ENCODE data around the gene GLRA3.
"Not testable (repeated sequence)": the region's sequence is repeated elsewhere in the genome, so short reads cannot be mapped to it uniquely, and the experiment has no call there.

The GLRA3 gene

DNA sequence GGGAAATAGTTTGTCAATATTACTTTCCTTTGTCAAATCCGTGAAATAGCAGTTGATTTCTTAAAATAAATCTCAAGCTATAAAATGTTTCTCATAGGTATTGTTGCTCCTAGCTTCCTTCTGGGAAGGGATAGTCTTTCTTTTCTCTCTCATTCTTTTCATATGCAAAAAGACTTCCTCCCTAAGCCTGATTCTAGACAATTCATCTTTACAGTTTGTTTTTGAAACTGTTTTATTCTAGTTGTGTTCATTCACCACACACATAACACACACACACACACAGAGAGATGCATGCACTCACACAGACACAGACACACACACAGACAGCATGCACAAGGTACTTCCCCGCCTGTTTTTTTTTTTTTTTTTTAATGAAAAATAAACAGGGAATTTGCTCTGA lies 18.2 kb downstream of the GLRA3 start:
- DNase-seq (ENCODE audit: low read depth), result no peak

GRCh38 chr4:174808836-174809235 lies 20.2 kb downstream of the GLRA3 start:
- no peak for DNase-seq (ENCODE audit: low read depth)

DNA sequence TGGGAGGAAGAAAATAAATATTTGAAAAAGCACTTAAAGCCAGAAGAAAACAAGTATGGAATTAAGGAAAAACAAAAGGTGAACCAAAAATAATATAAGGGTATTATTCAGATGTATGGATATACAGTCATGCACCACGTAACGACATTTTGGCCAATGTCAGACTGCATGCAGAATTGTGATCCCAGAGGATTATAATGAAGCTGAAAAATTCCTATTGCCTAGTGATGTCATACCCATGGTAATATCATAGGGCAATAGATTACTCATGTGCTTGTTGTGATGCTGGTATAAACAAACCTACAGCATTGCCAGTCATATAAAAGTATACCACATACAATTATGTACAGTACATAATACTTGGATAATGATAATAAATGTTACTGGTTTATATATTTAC lies 20.9 kb downstream of the GLRA3 start:
- no peak for DNase-seq (ENCODE audit: low read depth)

DNA sequence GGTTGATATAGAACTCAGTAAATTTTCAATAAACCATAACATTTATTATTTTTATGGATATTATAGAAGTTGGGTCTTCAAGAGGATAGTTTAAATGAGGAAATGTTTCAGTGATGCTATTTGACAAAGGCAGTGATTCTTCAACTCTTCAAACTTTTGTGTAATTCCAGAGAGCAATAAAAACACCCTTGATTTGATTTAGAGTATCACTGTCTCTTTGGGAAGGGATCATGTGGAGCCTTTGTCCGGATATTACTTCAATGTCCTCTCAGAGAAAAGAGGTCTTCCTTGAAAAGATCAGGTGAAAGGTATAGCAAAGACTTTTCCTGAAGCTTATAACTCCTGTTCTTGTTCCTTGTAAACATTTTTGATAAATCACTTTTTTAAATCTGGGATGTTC lies 23.3 kb downstream of the GLRA3 start:
- DNase-seq (ENCODE audit: low read depth), result no peak

DNA sequence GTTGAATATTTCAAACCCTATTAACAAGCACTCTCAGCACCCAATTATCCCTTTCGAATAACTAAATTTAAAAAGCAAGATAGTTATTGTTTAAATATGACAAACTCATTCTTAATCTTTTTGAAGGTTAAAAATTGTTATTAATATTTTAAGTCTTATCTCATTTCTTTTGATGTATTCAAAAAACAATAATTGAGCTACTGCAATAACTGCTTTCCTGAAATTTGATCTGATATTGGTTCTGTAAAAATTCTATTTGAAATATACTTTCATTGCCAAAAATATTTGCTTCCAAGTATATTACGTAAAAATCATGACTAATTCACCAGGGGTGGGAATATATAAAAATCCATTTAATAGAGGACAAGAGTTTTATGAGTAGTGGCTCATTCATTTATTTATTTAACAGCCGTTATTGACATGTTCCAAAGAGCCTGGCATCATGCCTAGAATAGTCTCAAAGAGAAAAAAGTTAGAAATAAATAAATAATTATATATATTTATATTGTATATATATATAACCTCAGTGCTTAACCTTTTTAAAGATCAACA lies 34.4 kb downstream of the GLRA3 start:
- DNase-seq (ENCODE audit: low read depth), result no peak

DNA sequence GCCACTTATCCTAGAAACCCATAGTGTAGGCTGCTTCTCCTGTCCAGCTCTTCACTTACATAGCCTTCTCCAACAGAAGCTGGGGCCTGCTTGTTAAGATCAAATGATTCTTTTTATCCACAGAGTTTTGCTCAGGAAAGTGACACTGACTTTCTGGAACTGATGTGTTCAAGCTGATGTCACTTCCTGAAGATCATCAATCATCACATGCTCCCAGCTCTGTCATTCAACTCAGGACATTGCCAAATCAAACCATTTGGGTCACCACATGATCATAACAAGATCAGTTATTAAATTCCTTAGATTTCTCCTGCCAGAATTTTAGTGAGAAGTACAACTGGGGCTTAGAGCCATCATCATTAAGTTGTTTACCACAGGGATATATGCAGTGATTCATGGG lies 39.4 kb downstream of the GLRA3 start:
- DNase-seq (ENCODE audit: low read depth), result no peak

- not testable (repeated sequence) for DNase-seq (ENCODE audit: low read depth)
Measured at GRCh38 chr4:174778274-174778986, 50.6 kb downstream of the GLRA3 start.

DNA sequence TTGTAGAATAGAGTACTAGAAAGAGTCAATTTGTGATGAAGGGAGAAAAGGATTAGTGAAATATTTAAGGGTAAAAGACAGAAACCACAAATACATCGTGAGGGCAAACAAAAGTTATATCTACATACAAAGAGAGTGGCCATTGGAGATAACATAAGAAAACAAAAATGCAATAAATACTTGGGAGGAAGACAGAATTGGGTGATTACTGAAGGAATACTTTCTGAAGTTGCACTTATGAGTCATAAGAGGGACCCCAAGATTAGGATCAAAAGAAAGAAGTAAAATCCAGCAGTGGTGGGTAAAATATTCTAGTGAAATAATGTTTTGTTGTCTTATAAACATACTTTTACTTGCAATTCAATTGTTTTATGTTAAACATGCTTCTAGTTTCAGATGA lies 53.7 kb downstream of the GLRA3 start:
- DNase-seq (ENCODE audit: low read depth), result no peak

DNA sequence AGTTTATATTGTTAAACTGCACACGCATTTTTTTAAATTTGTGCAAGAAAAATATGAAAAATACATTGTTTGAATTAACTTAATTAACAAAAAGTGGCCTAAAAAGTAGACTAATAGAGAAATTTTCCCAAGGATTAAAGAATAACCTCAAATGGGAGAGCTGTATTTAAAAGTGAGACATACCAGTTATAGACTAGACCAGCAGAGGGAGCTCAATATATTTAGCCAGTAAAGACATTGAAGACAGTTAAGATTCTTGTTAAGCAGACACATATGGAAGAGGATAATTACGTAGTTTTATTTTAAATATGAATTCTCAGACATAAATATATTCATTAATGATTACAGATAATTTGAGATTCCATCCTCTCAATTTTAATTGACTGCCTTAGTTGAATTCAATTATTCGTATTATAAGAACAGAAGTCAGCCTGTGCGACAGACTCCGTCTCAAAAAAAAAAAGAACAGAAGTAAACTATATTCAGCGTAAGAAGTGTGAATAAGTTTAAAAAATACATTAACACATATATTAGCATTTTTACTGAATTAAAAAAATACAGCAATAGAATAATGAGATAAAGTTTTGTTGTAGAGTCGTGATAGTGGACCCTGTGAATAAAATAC lies 64.8 kb downstream of the GLRA3 start:
- DNase-seq (ENCODE audit: low read depth), result no peak

DNA sequence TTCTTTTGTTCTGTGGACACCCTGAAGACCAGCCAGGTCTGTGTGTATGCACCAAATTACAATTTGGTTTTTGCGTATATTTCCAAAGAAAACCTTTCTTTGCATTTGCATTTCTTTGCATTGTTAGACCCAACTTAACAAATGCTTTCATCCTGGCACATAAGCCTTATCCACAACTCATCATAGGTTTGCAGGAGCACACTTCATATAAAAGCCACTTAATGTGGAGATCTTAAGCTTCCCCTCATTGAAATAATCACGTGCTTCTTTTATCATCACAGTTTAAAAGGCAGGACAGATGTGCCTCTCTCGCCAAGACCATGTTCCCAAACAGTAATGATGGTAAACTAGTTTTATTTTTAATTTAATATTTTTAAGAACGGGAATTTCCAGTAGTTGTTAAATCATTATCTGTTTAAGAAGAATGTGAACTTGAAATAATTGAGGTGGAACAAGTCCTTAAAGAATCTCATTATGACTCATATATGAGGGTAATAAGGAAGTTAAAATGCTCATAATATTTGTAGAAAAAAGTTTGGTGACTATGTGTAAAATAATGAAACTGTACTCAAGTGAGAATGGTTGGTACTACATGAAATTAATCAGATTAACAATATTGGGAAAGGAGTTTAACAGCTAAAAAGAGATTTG lies 65.5 kb downstream of the GLRA3 start:
- no peak for DNase-seq (ENCODE audit: low read depth)

- no peak for DNase-seq (ENCODE audit: low read depth)
Measured at GRCh38 chr4:174761451-174761850, 67.6 kb downstream of the GLRA3 start.

DNA sequence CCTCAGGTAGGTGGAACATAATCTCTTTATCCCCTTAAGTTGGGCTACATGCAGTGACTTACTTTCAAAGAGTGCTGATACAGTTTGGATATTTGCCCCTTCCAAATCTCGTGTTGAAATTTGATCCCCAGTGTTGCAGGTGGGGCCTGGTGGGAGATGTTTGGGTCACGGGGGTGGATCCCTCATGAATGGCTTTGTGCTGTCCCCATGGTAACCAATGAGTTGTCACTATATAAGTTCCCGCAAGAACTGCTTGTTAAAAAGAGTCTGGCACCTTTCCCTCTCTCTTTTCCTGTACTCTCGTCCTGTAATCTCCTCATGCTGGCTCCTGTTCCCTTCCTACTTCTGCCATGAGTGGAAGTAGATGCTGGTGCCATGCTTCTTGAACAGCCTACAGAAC lies 71.3 kb downstream of the GLRA3 start:
- no peak for DNase-seq (ENCODE audit: low read depth)

DNA sequence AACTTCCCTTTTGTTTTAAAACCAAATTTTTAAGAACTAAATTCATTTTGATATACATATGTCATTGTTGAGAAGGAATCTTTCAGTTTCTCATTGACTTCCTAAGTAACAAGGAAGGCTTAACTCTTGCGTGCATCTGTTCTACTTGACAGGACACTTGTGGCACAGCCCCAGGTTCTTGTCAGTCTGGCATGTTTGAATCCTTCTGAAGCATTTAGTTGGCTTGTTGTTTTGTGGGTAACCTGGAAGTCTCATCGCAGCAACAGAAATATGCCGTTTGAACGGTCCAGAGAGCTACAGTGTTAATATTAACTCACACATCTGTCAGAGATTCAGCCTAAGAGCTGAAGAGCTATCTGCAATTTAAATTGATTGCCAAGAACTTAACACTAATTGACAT lies 76.0 kb downstream of the GLRA3 start:
- no peak for DNase-seq (ENCODE audit: low read depth)

GRCh38 chr4:174752026-174752425 lies 77.0 kb downstream of the GLRA3 start:
- no peak for DNase-seq (ENCODE audit: low read depth)

GRCh38 chr4:174749091-174749490 lies 80.0 kb downstream of the GLRA3 start:
- DNase-seq (ENCODE audit: low read depth), result peak; percentile 2

- DNase-seq (ENCODE audit: low read depth), result no peak
Measured at GRCh38 chr4:174746710-174747109, 82.3 kb downstream of the GLRA3 start.

- no peak for DNase-seq (ENCODE audit: low read depth)
Measured at GRCh38 chr4:174742561-174742960, 86.5 kb downstream of the GLRA3 start.

DNA sequence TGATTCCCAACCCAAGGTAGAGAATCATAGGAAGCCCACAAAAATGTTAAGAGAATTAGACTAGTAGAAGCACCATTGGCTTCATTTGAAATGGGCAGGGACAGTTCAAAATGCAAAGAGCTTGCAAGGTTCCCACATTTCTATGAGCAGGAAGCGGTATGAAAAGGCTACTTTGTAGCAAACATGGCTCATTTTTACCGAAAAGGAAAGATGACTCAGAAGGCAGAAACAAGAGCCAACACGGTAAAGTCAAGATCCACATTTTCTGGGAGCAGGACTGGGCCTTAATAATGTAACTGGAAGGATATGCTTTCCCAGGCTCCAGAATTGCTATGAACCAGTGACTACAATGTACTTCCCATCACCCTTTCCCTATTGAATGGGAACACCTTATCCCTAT lies 89.5 kb downstream of the GLRA3 start:
- DNase-seq (ENCODE audit: low read depth), result no peak

DNA sequence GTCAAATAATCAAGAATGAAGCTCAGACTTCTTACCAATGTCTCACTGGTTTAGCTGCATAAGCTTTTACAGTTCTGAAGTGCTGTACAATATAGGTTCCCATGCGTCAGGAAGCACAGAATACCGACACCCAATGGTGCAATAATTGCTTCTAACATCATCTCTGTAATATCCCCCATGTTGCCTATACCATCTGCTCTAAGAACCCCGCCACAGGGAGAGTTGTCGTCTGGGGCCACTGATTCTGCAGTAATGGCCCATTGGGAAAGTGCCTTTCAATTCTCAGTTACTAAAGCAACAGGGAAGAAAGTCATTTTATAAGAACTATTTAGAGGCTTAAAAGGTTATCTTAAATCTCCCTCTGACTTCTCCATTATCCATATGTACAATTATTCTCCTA lies 94.9 kb downstream of the GLRA3 start:
- DNase-seq (ENCODE audit: low read depth), result no peak

GRCh38 chr4:174717828-174718227 lies 111.2 kb downstream of the GLRA3 start:
- DNase-seq (ENCODE audit: low read depth), result no peak

DNA sequence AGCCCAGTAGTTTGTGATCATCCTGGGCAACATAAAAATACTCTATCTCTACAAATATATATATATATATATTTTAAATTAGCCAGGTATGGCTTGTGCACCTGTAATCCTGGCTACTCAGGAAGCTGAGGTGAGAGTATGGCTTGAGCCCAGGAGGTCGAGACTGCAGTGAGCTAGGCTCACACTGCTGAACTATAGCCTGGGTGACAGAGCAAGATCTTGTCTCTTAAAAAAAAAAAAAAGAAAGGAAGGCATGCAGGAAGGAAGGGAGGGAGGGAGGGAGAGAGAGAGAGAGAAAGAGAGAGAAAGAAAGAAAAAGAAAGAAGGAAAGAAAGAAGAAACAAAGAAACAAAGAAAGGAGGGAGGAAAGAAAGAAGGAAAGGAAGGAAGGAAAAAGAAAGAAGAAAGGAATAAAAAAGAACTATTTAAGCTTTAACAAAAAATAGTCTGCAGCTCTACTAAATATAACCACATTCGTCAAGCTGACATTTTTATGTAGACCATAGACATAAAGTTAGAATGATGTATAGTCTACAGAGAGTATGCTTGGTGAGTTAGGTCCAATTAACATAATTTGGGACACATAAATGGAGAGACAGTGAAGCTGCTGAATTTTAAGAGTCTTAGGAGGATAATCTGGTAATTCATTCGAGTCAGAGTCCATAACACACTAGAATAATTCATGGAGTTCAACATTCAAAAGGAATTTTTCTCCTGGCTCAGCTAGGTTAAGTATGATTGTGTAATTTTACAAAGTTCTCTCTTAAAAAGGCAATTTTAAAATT lies 111.9 kb downstream of the GLRA3 start:
- DNase-seq (ENCODE audit: low read depth), result no peak

All from HS-27A (cell line).